ENCODE measurements around the gene TUT7.

TUT7 gene

GRCh38 chr9:86355814-86356213 lies 1.6 kb upstream of the TUT7 start:
- Histone ChIP-seq H3K4me1 (ENCODE audit: insufficient read depth, low read length) (peaks cover 35% of the 10 kb centered on the region), H3K79me2 (ENCODE audit: insufficient read depth, low read length) (peaks cover 33% of the 10 kb centered on the region), H2AFZ (ENCODE audit: low read depth, low read length) (no peak overlapping the region), H3K4me3 (ENCODE audit: low read depth in 1 of 2, low read length in 2 of 2) (no peak overlapping the region), H3K9ac (ENCODE audit: low read depth, low read length) (no peak overlapping the region), H3K27ac (ENCODE audit: low read length) (no peak overlapping the region), H3K27me3 (ENCODE audit: insufficient read depth, low read length, poor library complexity) (peaks cover 7% of the 10 kb centered on the region), H3K36me3 (ENCODE audit: insufficient read depth, low read length) (peaks cover 7% of the 10 kb centered on the region; the same call in 1 of the 2 replicates), H3K9me3 (ENCODE audit: insufficient read depth, low read length, severe bottlenecking) (no peaks in the 10 kb centered on the region), H4K20me1 (ENCODE audit: insufficient read depth, low read length) (no peaks in the 10 kb centered on the region; the same call in 1 of the 2 replicates), H3K4me2 (ENCODE audit: insufficient read depth, low read length) (no peak overlapping the region)
- TF ChIP-seq EZH2 (IDR thresholded peaks at IDR 0.05; ENCODE audit: borderline replicate concordance, low read depth, low read length, severe bottlenecking) (no peak), CTCF (IDR thresholded peaks at IDR 0.05; ENCODE audit: borderline replicate concordance, extremely low read depth, low read length, poor library complexity, severe bottlenecking) (no peak)
- no peak for ATAC-seq (ENCODE audit: insufficient read depth, low read depth)
- DNase-seq, result no peak

- ATAC-seq (ENCODE audit: insufficient read depth, low read depth), result no peak
- no peaks in the 10 kb centered on the region for H3K9me3 ChIP-seq (ENCODE audit: insufficient read depth, low read length, severe bottlenecking)
These were observed 654 bp upstream of the TUT7 start for GRCh38 chr9:86354818-86355309.

DNA sequence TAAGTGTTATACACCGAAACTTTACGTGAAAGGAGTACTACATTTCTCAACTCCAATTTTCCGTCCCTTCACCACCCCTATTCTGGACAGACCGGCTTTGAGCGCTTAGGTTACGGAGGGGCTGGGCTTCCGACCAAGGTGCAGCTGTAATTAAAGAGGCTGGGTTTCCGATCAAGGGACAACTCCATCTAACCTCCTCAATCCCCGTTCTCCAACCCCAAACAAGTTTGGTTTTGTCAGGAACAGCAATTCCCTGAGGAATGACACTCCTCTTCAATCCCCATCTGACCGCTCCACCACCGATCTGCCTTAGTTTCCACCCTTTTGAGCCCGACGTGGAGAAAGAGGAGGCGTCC lies 577 bp downstream of the TUT7 start:
- H3K4me2 ChIP-seq (ENCODE audit: insufficient read depth, low read length), result peak overlapping the region; percentile 88
- peaks cover 7% of the 10 kb centered on the region; the same call in 1 of the 2 replicates for H3K36me3 ChIP-seq (ENCODE audit: insufficient read depth, low read length)
- peak overlapping the region; percentile 88 to 94 for H3K4me3 ChIP-seq (ENCODE audit: low read depth in 1 of 2, low read length in 2 of 2)
- peak overlapping the region; percentile 92 for H3K27ac ChIP-seq (ENCODE audit: low read length)
- peak overlapping the region; percentile 95 for H2AFZ ChIP-seq (ENCODE audit: low read depth, low read length)
- H3K27me3 ChIP-seq (ENCODE audit: insufficient read depth, low read length, poor library complexity), result peaks cover 7% of the 10 kb centered on the region
- H3K9me3 ChIP-seq (ENCODE audit: insufficient read depth, low read length, severe bottlenecking), result no peaks in the 10 kb centered on the region
- H3K79me2 ChIP-seq (ENCODE audit: insufficient read depth, low read length), result peaks cover 50% of the 10 kb centered on the region
- ATAC-seq (ENCODE audit: insufficient read depth, low read depth), result no peak
- no peak for TF ChIP-seq CTCF (IDR thresholded peaks at IDR 0.05; ENCODE audit: borderline replicate concordance, extremely low read depth, low read length, poor library complexity, severe bottlenecking)
- TF ChIP-seq EZH2 (IDR thresholded peaks at IDR 0.05; ENCODE audit: borderline replicate concordance, low read depth, low read length, severe bottlenecking), result no peak
- peaks cover 48% of the 10 kb centered on the region for H3K4me1 ChIP-seq (ENCODE audit: insufficient read depth, low read length)
- no peak for DNase-seq
- no peaks in the 10 kb centered on the region; the same call in 1 of the 2 replicates for H4K20me1 ChIP-seq (ENCODE audit: insufficient read depth, low read length)
- peak overlapping the region; percentile 96 for H3K9ac ChIP-seq (ENCODE audit: low read depth, low read length)

More at GRCh38 chr9:86354818-86355309, 654 bp upstream of the TUT7 start:
- H3K27ac ChIP-seq (ENCODE audit: low read length), result peak overlapping the region; percentile 59; the same call in 1 of the 2 replicates
- no peaks in the 10 kb centered on the region; the same call in 1 of the 2 replicates for H4K20me1 ChIP-seq (ENCODE audit: insufficient read depth, low read length)
- peak overlapping the region; percentile 88 for H3K4me2 ChIP-seq (ENCODE audit: insufficient read depth, low read length)
- H3K4me3 ChIP-seq (ENCODE audit: low read depth in 1 of 2, low read length in 2 of 2), result peak overlapping the region; percentile 88 to 94
- peak overlapping the region; percentile 96 for H3K9ac ChIP-seq (ENCODE audit: low read depth, low read length)
- H2AFZ ChIP-seq (ENCODE audit: low read depth, low read length), result peak overlapping the region; percentile 82
- peaks cover 7% of the 10 kb centered on the region; the same call in 1 of the 2 replicates for H3K36me3 ChIP-seq (ENCODE audit: insufficient read depth, low read length)
- peaks cover 7% of the 10 kb centered on the region for H3K27me3 ChIP-seq (ENCODE audit: insufficient read depth, low read length, poor library complexity)
- H3K4me1 ChIP-seq (ENCODE audit: insufficient read depth, low read length), result peaks cover 44% of the 10 kb centered on the region
- DNase-seq, result no peak
- H3K79me2 ChIP-seq (ENCODE audit: insufficient read depth, low read length), result peaks cover 41% of the 10 kb centered on the region
- TF ChIP-seq CTCF (IDR thresholded peaks at IDR 0.05; ENCODE audit: borderline replicate concordance, extremely low read depth, low read length, poor library complexity, severe bottlenecking) (no peak), EZH2 (IDR thresholded peaks at IDR 0.05; ENCODE audit: borderline replicate concordance, low read depth, low read length, severe bottlenecking) (no peak)

Measured in DND-41 (cell line).